Brain microvascular endothelial cell (primary cell): ENCODE measurements around the gene TIE1.

Source experiments
- DNase-seq: peaks from one replicate; pipeline ENCODE4 v3.0.0-alpha.2; 2020
- H3K27ac ChIP-seq: fragments of 250-450 bp; sonication (Bioruptor Pico); 2 replicates; pipeline ENCODE4 v1.5.1; 2020; ENCODE audit warnings: mild to moderate bottlenecking, moderate library complexity
- H3K27me3 ChIP-seq: fragments of 250-450 bp; sonication (Bioruptor Pico); replicated peaks from 2 replicates; pipeline ENCODE4 v1.5.1; 2020; ENCODE audit warnings: mild to moderate bottlenecking
- H3K36me3 ChIP-seq: fragments of 250-450 bp; sonication (Bioruptor Pico); replicated peaks from 2 replicates; pipeline ENCODE4 v1.5.1; 2020; ENCODE audit warnings: mild to moderate bottlenecking
- H3K4me3 ChIP-seq: 2 replicates; pipeline ENCODE4 v1.5.1; 2011; ENCODE audit warnings: low read depth, mild to moderate bottlenecking, control low read depth, low read length, moderate library complexity
- in situ Hi-C: cut with HindIII; loops from 2 replicates; pipeline ENCODE4 v1.10.0; 2017; ENCODE audit warnings: low sequenced_read_pairs, low pct_ligation_motif_present
- TF ChIP-seq, protein P1 (sequence below): IDR thresholded peaks from 2 replicates; pipeline ENCODE4 v1.5.1; 2011; ENCODE audit warnings: low read depth, mild to moderate bottlenecking, moderate library complexity, low read length, control low read depth, inconsistent platforms; ENCODE audit errors: missing control alignments

Gene TIE1

DNA sequence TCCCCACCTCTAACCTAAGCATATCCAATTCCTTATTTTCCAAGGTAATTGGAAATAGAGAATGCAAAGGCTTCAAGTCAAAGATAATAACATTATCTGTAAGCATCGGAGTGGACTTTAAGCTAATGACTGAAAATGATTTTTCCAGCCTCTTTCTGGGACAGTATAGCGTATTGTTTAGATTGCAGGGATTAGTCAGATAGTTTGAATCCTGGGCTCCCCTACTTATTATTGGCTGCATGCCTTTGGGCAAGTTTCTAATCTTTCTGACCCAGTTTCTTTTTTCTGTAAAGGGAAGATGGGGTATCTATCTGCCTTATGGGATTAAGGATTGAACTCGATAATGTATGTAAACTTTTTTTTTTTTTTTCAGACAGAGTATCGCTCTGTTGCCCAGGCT lies 56.5 kb downstream of the TIE1 start:
- Histone ChIP-seq H3K27ac (no peak overlapping the region), H3K36me3 (peaks cover 12% of the 10 kb centered on the region), H3K4me3 (no peak overlapping the region), H3K27me3 (no peaks in the 10 kb centered on the region)
- in situ Hi-C loops: no loop called here
- TF ChIP-seq, protein P1, sequence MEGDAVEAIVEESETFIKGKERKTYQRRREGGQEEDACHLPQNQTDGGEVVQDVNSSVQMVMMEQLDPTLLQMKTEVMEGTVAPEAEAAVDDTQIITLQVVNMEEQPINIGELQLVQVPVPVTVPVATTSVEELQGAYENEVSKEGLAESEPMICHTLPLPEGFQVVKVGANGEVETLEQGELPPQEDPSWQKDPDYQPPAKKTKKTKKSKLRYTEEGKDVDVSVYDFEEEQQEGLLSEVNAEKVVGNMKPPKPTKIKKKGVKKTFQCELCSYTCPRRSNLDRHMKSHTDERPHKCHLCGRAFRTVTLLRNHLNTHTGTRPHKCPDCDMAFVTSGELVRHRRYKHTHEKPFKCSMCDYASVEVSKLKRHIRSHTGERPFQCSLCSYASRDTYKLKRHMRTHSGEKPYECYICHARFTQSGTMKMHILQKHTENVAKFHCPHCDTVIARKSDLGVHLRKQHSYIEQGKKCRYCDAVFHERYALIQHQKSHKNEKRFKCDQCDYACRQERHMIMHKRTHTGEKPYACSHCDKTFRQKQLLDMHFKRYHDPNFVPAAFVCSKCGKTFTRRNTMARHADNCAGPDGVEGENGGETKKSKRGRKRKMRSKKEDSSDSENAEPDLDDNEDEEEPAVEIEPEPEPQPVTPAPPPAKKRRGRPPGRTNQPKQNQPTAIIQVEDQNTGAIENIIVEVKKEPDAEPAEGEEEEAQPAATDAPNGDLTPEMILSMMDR: no peak
- no peak for DNase-seq

DNA sequence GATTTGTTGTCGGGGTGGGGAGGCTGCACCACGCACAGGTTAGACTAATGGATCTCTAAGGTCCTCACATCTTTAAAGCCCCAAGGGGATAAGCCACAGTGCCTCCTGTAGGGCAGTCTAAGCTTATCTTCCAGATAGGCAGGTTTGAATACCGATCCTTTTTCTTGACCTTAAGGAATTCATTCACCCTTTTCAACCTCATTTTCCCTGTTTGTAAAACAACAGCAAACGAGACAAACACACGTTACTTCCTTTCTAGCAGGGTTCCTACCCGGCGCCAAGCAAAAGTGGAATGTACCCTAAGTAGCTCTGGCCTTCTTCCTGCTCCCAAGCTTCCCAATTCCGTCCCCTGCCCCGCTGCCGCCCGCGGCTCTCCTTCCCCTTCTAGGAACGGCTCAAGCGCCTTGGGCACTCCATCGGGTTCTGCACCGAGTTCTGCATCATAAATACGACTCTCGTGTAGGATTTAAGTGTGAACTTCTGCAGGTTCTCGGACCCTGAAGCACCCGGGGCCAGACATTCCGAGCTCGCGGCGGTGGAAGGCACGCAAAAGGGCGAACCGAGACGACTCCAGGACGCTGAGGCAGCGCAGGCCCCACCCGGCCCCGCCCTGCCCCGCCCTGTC lies 57.5 kb downstream of the TIE1 start:
- no peak for DNase-seq
- TF ChIP-seq, protein P1: peak; percentile 58
- peak overlapping the region; percentile 80 for H3K4me3 ChIP-seq
- H3K27me3 ChIP-seq: no peaks in the 10 kb centered on the region
- peak overlapping the region; percentile 57 for H3K27ac ChIP-seq
- peaks cover 17% of the 10 kb centered on the region for H3K36me3 ChIP-seq
- in situ Hi-C loops: no loop called here

DNA sequence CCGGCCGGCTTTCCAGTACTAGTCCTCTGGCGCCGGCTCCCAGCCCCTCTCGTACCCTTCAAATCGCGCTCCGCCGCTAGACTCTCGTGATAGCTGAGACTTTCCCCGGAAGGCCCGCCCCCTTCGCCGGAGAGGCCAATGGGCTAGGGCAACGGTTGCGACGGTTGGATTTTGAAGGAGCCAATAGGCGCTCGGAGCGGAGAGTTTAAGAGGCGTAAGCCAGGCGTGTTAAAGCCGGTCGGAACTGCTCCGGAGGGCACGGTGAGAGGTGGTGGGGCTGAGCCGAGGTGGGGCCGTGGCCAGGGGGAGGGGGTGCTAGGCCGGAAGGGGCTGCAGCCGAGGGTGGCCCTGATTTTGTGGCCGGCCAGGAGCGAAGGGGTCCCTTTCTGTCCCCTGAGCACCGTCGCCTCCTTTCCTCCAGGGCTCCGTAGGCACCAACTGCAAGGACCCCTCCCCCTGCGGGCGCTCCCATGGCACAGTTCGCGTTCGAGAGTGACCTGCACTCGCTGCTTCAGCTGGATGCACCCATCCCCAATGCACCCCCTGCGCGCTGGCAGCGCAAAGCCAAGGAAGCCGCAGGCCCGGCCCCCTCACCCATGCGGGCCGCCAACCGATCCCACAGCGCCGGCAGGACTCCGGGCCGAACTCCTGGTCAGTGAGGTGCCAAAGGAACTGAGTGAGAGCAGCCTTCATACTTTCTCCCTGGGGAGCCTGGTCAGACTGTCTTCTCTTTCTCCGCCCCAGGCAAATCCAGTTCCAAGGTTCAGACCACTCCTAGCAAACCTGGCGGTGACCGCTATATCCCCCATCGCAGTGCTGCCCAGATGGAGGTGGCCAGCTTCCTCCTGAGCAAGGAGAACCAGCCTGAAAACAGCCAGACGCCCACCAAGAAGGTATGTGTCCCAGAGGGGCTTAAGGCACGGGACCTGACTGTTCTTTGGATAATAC lies 58.2 kb downstream of the TIE1 start, which contains the start of gene CDC20:
Gene CDC20, plus strand, starts transcription at position 236 of the 948 bp plus-strand sequence. Its CDS starts 235 bp downstream, at position 471.
- H3K27me3 ChIP-seq: no peaks in the 10 kb centered on the region
- TF ChIP-seq, protein P1: no peak
- DNase-seq: peak; percentile 98
- H3K4me3 ChIP-seq: peak within 1 kb of the TSS; percentile 80
- in situ Hi-C loops: no loop called here
- peak within 1 kb of the TSS; percentile 57 for H3K27ac ChIP-seq
- H3K36me3 ChIP-seq: peaks cover 23% of the 10 kb centered on the region

DNA sequence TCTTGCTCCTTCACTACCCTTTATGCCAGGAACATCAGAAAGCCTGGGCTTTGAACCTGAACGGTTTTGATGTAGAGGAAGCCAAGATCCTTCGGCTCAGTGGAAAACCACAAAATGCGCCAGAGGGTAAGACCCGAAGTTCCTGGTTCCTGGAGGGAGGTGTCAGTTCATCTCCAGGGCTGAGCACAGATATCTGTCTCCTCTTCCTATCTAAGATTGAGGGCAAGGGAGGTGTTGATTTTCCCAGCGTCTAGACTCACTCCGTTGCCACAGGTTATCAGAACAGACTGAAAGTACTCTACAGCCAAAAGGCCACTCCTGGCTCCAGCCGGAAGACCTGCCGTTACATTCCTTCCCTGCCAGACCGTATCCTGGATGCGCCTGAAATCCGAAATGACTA lies 58.9 kb downstream of the TIE1 start:
- in situ Hi-C loops: no loop called here
- peak overlapping the region; percentile 80 for H3K4me3 ChIP-seq
- DNase-seq: no peak

DNA sequence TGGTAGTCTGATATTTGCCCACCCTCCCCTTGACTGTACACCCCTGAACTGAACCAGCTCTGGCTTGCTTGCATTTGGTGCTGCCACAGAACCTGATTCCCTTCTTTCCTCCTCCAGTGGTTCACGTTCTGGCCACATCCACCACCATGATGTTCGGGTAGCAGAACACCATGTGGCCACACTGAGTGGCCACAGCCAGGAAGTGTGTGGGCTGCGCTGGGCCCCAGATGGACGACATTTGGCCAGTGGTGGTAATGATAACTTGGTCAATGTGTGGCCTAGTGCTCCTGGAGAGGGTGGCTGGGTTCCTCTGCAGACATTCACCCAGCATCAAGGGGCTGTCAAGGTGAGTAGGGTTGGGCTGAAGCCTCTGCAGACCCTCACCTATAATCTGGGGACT lies 59.8 kb downstream of the TIE1 start:
- in situ Hi-C loops: no loop called here
- no peak for DNase-seq
- peaks cover 36% of the 10 kb centered on the region for H3K36me3 ChIP-seq
- H3K27ac ChIP-seq: no peak overlapping the region
- H3K27me3 ChIP-seq: no peaks in the 10 kb centered on the region
- TF ChIP-seq, protein P1: no peak
- peak overlapping the region; percentile 80 for H3K4me3 ChIP-seq

More for the DNA sequence above, 58.9 kb downstream of the TIE1 start:
- H3K36me3 ChIP-seq: peaks cover 30% of the 10 kb centered on the region
- H3K27ac ChIP-seq: no peak overlapping the region
- no peaks in the 10 kb centered on the region for H3K27me3 ChIP-seq
- TF ChIP-seq, protein P1: no peak
